K562 (cell line): ENCODE measurements around the gene PSMB4. TPM values are rescaled to one million over a fixed set of nuclear protein-coding genes. Genes with fewer than 3 reads are reported as not detected.
A peak's percentile ranks its signal among the peaks of the same experiment; 100 is the strongest.

Source experiments
- BHLHE40 ChIP-seq: IDR thresholded peaks from 2 replicates; pipeline ENCODE4 v1.6.1; 2011; ENCODE audit warnings: low read length, improper control_type of control experiment
- ELF2 ChIP-seq: fragments of 250-450 bp; sonication (Bioruptor Pico); IDR thresholded peaks from 2 replicates; pipeline ENCODE4 v1.5.0; 2021; ENCODE audit warnings: mild to moderate bottlenecking
- HSF4 ChIP-seq: fragments of 250-450 bp; sonication (Bioruptor Pico); IDR thresholded peaks from 2 replicates; pipeline ENCODE4 v2.1.2; 2022; ENCODE audit warnings: mild to moderate bottlenecking, moderate library complexity, borderline replicate concordance
- LEF1 ChIP-seq: fragments of 450-650 bp; IDR thresholded peaks from 2 replicates; pipeline ENCODE4 v1.6.1; 2016; ENCODE audit warnings: mild to moderate bottlenecking
- MAZ ChIP-seq, 2 experiments: fragments of 450-650 bp in 1 of 2; sonication (generic) in 1 of 2; formaldehyde crosslinking; IDR thresholded peaks in 1 of 2; conservative IDR thresholded peaks in 1 of 2; 2 replicates each; pipeline versions ENCODE4 v1.4.0 to v1.5.0; 2020; ENCODE audit warnings: mild to moderate bottlenecking in 1 of 2, missing genetic modification reagents in 1 of 2
- MECOM ChIP-seq: fragments of 250-450 bp; sonication (Bioruptor Pico); IDR thresholded peaks from 2 replicates; pipeline ENCODE4 v1.8.0; 2022; ENCODE audit warnings: inconsistent platforms
- MIER1 ChIP-seq: fragments of 450-650 bp; IDR thresholded peaks from 2 replicates; pipeline ENCODE4 v1.6.1; 2016; ENCODE audit warnings: antibody characterized with exemption, mild to moderate bottlenecking, low read depth
- SLC30A9 ChIP-seq: fragments of 250-450 bp; sonication (Bioruptor Pico); IDR thresholded peaks from 2 replicates; pipeline ENCODE4 v1.8.0; 2022; ENCODE audit warnings: mild to moderate bottlenecking, moderate library complexity
- ZNF707 ChIP-seq: fragments of 250-450 bp; sonication (Bioruptor Pico); conservative IDR thresholded peaks from 2 replicates; pipeline ENCODE4 v1.8.0; 2022; ENCODE audit warnings: inconsistent platforms, mild to moderate bottlenecking, moderate library complexity
- polyA plus RNA-seq, 8 experiments: library from polyadenylated mRNA; depleted of rRNA in 4 of 8; stranded (reverse) in 5 of 8; unstranded in 3 of 8; fragments of >200 nt; fragmentation: Nextera tagmentation in 2 of 8; fragmentation: Illumina TruSeq in 1 of 8; extraction: Ambion mirVana in 2 of 8; extraction: Trizol in 1 of 8; gene quantifications; 2 replicates each; pipeline versions ENCODE4 v1.2.1 to v1.2.3, GENCODE V29; 2011 to 2014; ENCODE audit warnings: inconsistent platforms in 1 of 8, missing spikeins in 1 of 8
- total RNA-seq, 7 experiments: library from RNA; depleted of rRNA in 6 of 7; stranded (reverse); fragments of >200 nt in 6 of 7; fragmentation: Illumina TruSeq in 2 of 7; extraction: Trizol in 2 of 7; gene quantifications; 2 replicates each; pipeline versions ENCODE4 v1.2.1 to v1.2.3, GENCODE V29; 2011 to 2021; ENCODE audit warnings: low replicate concordance in 1 of 7
- TF ChIP-seq, protein P1 (sequence below), 2 experiments: fragments of 450-650 bp in 1 of 2; IDR thresholded peaks; 2 replicates each; pipeline ENCODE4 v1.6.1; 2011 to 2017; ENCODE audit warnings: low read depth in 2 of 2, antibody characterized with exemption in 1 of 2, borderline replicate concordance in 1 of 2, low read length in 1 of 2, mild to moderate bottlenecking in 1 of 2, mixed read lengths in 1 of 2; ENCODE audit not compliant: control insufficient read depth in 1 of 2
- TF ChIP-seq, protein P2 (sequence below), 2 experiments: fragments of 450-650 bp in 1 of 2; sonication (generic) in 1 of 2; formaldehyde crosslinking in 1 of 2; IDR thresholded peaks; 2 replicates each; pipeline versions ENCODE4 v1.7.1 to v1.9.0; 2016 to 2022; ENCODE audit warnings: inconsistent platforms in 1 of 2, mild to moderate bottlenecking in 1 of 2, missing genetic modification reagents in 1 of 2
- TF ChIP-seq, protein P3 (sequence below): fragments of 450-650 bp; IDR thresholded peaks from 2 replicates; pipeline ENCODE4 v1.7.0; 2016; ENCODE audit warnings: borderline replicate concordance

PSMB4 gene
- total and polyA plus RNA-seq, 9 of the 15 experiments (the other 6 are each of a cell fraction or from before 2014, with no cell fraction given), result 397 to 674 (median 475) TPM

DNA sequence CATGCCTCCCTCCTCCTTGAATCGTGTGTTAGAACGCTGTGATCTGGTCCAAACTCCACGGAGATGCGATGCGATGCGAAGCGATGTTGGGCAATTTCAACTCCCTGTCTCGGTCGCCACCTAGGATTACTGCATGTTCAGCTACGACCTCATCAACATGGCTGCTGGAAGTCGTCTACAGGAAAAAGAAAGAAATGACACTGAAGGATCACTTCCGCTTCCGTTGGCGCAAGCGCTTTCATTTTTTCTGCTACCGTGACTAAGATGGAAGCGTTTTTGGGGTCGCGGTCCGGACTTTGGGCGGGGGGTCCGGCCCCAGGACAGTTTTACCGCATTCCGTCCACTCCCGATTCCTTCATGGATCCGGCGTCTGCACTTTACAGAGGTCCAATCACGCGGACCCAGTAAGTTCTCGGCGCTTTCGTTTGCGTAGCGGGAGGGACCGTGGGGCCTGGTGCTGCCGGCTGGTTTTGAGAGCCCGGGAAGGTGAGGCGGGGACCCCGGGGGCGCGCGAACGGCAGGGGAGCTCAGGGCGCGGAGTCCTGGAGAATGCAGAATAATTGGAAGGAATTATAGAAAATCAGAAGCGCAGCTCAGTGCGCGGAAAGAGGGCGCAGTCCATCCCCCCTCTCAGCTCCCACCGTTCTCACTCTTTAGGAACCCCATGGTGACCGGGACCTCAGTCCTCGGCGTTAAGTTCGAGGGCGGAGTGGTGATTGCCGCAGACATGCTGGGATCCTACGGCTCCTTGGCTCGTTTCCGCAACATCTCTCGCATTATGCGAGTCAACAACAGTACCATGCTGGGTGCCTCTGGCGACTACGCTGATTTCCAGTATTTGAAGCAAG is at the start of gene PSMB4 (continued):
- no peak for TF ChIP-seq HSF4
- TF ChIP-seq MIER1, result no peak
- TF ChIP-seq SLC30A9 (CRISPR knock-in tag), result no peak
- no peak for TF ChIP-seq ZNF707 (CRISPR knock-in tag)
- TF ChIP-seq, protein P1, sequence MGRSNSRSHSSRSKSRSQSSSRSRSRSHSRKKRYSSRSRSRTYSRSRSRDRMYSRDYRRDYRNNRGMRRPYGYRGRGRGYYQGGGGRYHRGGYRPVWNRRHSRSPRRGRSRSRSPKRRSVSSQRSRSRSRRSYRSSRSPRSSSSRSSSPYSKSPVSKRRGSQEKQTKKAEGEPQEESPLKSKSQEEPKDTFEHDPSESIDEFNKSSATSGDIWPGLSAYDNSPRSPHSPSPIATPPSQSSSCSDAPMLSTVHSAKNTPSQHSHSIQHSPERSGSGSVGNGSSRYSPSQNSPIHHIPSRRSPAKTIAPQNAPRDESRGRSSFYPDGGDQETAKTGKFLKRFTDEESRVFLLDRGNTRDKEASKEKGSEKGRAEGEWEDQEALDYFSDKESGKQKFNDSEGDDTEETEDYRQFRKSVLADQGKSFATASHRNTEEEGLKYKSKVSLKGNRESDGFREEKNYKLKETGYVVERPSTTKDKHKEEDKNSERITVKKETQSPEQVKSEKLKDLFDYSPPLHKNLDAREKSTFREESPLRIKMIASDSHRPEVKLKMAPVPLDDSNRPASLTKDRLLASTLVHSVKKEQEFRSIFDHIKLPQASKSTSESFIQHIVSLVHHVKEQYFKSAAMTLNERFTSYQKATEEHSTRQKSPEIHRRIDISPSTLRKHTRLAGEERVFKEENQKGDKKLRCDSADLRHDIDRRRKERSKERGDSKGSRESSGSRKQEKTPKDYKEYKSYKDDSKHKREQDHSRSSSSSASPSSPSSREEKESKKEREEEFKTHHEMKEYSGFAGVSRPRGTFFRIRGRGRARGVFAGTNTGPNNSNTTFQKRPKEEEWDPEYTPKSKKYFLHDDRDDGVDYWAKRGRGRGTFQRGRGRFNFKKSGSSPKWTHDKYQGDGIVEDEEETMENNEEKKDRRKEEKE (IDR thresholded peaks at IDR 0.05; ENCODE audit: borderline replicate concordance in 1 of 2, control insufficient read depth in 1 of 2, low read depth in 2 of 2, low read length in 1 of 2), result no peak
- no peak for TF ChIP-seq LEF1
- TF ChIP-seq BHLHE40, result no peak
- peak in 1 of 2 experiments; percentile 46; a peak in 2 of 4 replicates for TF ChIP-seq MAZ (CRISPR knock-in tag; conservative IDR thresholded peaks at IDR 0.05 in 1 of 2, IDR thresholded peaks at IDR 0.05 in 1 of 2)
- no peak for TF ChIP-seq ELF2 (CRISPR knock-in tag)
- TF ChIP-seq, protein P2, sequence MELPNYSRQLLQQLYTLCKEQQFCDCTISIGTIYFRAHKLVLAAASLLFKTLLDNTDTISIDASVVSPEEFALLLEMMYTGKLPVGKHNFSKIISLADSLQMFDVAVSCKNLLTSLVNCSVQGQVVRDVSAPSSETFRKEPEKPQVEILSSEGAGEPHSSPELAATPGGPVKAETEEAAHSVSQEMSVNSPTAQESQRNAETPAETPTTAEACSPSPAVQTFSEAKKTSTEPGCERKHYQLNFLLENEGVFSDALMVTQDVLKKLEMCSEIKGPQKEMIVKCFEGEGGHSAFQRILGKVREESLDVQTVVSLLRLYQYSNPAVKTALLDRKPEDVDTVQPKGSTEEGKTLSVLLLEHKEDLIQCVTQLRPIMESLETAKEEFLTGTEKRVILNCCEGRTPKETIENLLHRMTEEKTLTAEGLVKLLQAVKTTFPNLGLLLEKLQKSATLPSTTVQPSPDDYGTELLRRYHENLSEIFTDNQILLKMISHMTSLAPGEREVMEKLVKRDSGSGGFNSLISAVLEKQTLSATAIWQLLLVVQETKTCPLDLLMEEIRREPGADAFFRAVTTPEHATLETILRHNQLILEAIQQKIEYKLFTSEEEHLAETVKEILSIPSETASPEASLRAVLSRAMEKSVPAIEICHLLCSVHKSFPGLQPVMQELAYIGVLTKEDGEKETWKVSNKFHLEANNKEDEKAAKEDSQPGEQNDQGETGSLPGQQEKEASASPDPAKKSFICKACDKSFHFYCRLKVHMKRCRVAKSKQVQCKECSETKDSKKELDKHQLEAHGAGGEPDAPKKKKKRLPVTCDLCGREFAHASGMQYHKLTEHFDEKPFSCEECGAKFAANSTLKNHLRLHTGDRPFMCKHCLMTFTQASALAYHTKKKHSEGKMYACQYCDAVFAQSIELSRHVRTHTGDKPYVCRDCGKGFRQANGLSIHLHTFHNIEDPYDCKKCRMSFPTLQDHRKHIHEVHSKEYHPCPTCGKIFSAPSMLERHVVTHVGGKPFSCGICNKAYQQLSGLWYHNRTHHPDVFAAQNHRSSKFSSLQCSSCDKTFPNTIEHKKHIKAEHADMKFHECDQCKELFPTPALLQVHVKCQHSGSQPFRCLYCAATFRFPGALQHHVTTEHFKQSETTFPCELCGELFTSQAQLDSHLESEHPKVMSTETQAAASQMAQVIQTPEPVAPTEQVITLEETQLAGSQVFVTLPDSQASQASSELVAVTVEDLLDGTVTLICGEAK (IDR thresholded peaks at IDR 0.05), result peak; percentile 99
- TF ChIP-seq, protein P2 (CRISPR knock-in tag; IDR thresholded peaks at IDR 0.05), result peak; percentile 13; the same call in 1 of the 2 replicates
- TF ChIP-seq MECOM (CRISPR knock-in tag), result no peak
- TF ChIP-seq, protein P3, sequence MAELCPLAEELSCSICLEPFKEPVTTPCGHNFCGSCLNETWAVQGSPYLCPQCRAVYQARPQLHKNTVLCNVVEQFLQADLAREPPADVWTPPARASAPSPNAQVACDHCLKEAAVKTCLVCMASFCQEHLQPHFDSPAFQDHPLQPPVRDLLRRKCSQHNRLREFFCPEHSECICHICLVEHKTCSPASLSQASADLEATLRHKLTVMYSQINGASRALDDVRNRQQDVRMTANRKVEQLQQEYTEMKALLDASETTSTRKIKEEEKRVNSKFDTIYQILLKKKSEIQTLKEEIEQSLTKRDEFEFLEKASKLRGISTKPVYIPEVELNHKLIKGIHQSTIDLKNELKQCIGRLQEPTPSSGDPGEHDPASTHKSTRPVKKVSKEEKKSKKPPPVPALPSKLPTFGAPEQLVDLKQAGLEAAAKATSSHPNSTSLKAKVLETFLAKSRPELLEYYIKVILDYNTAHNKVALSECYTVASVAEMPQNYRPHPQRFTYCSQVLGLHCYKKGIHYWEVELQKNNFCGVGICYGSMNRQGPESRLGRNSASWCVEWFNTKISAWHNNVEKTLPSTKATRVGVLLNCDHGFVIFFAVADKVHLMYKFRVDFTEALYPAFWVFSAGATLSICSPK, result no peak
